HL-60 (cell line): ENCODE measurements around the gene CEP295NL.

Experiments
- POLR2AphosphoS5 ChIP-seq: IDR thresholded peaks from 2 replicates; pipeline ENCODE4 v1.6.1; 2012; ENCODE audit warnings: low read depth
- TF ChIP-seq, protein P1 (sequence below): IDR thresholded peaks from one replicate; pipeline ENCODE4 v1.5.1; 2011; ENCODE audit warnings: low read length, control low read depth, inconsistent platforms; ENCODE audit not compliant: insufficient read depth

DNA sequence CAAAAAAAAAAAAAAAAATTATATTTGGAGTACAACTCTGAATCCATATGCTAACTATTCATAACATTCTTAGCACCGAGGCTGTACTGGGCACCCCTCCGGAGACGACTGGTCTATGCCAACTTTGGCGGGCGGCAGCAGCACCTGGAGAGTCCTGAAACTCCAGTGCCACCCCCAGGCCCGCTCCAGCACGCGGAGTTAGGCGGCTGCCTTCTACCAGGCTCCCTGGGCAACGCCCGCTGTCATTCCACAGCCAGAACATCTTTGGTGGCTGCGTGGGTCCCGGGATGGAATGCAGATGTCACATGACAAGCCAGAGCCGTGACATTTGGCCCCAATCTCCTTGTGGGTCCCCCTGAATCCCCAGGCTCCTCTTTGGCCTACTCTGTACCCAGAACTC, 16.0 kb upstream of the CEP295NL start:
- TF ChIP-seq, protein P1, sequence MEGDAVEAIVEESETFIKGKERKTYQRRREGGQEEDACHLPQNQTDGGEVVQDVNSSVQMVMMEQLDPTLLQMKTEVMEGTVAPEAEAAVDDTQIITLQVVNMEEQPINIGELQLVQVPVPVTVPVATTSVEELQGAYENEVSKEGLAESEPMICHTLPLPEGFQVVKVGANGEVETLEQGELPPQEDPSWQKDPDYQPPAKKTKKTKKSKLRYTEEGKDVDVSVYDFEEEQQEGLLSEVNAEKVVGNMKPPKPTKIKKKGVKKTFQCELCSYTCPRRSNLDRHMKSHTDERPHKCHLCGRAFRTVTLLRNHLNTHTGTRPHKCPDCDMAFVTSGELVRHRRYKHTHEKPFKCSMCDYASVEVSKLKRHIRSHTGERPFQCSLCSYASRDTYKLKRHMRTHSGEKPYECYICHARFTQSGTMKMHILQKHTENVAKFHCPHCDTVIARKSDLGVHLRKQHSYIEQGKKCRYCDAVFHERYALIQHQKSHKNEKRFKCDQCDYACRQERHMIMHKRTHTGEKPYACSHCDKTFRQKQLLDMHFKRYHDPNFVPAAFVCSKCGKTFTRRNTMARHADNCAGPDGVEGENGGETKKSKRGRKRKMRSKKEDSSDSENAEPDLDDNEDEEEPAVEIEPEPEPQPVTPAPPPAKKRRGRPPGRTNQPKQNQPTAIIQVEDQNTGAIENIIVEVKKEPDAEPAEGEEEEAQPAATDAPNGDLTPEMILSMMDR = no peak
- TF ChIP-seq POLR2AphosphoS5 = no peak
